Activated CD4-positive, alpha-beta memory T cell treated with anti-CD3 and anti-CD28 coated beads, Interleukin-2, amount 10 ng/mL, durations not matched to agents 7 days and 5 days (primary cell): ENCODE data around the gene GTF3C1. TPM values are rescaled to one million over a fixed set of nuclear protein-coding genes. Genes with fewer than 3 reads are reported as not detected.

ENCODE experiments used
- CTCF ChIA-PET: fragments of 350-600 bp; sonication (Branson Sonifier 250); formaldehyde crosslinking; loops from one replicate; lab custom pipeline; 2021; ENCODE audit warnings: antibody characterized with exemption, inconsistent platforms; lab: Charles Lee
- POLR2A ChIA-PET: fragments of 350-600 bp; sonication (Branson Sonifier 250); formaldehyde crosslinking; loops from one replicate; lab custom pipeline; 2021; ENCODE audit warnings: antibody characterized with exemption; lab: Charles Lee
- DNase-seq: peaks from one replicate; pipeline ENCODE4 v3.0.0-alpha.2; 2020
- H3K27ac Mint-ChIP-seq: one replicate; pipeline ENCODE4 v1.8.0; 2021; ENCODE audit warnings: mild to moderate bottlenecking, mixed read lengths
- H3K27me3 Mint-ChIP-seq: one replicate; pipeline ENCODE4 v1.8.0; 2021; ENCODE audit warnings: mixed read lengths
- H3K36me3 Mint-ChIP-seq: one replicate; pipeline ENCODE4 v1.8.0; 2021; ENCODE audit warnings: low read depth, mixed read lengths
- H3K4me1 Mint-ChIP-seq: one replicate; pipeline ENCODE4 v1.8.0; 2021; ENCODE audit warnings: mixed read lengths
- H3K4me3 Mint-ChIP-seq: one replicate; pipeline ENCODE4 v1.8.0; 2021; ENCODE audit warnings: mild to moderate bottlenecking, mixed read lengths
- H3K9me3 Mint-ChIP-seq: one replicate; pipeline ENCODE4 v1.8.0; 2021; ENCODE audit warnings: mixed read lengths
- total RNA-seq, 2 experiments: library from RNA; stranded (reverse); gene quantifications; one replicate each; pipeline ENCODE4 v1.2.3, GENCODE V29; 2021

The GTF3C1 gene
- total RNA-seq, 2 experiments from 2014 or later = 48.9 to 53.6 TPM

DNA sequence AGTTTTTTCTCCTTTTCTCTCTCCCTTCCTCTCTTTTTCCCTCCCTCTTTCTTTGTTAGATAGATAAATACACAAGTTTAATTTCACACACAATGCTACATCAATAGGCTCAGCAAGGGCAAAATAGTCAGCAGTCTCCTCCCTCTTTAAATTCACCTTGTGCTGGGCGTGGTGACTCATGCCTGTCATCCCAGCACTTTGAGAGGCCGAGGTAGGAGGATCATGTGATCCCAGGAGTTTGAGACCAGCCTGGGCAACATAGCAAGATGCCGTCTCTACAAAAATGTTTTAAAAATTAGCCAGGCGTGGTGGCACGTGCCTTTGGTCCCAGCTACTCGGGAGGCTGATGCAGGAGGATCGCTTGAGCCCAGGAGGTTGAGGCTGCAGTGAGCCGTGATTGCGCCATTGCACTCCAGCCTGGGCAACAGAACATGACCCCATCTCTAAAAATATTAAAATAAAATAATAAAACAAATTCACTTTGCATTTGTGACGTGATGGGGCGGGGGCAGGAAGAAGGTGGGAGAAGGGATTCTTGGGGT, 120.3 kb downstream of the GTF3C1 start:
- H3K27ac Mint-ChIP-seq = no peak overlapping the region
- H3K36me3 Mint-ChIP-seq = peaks cover 55% of the 10 kb centered on the region
- POLR2A ChIA-PET = no interaction called here

DNA sequence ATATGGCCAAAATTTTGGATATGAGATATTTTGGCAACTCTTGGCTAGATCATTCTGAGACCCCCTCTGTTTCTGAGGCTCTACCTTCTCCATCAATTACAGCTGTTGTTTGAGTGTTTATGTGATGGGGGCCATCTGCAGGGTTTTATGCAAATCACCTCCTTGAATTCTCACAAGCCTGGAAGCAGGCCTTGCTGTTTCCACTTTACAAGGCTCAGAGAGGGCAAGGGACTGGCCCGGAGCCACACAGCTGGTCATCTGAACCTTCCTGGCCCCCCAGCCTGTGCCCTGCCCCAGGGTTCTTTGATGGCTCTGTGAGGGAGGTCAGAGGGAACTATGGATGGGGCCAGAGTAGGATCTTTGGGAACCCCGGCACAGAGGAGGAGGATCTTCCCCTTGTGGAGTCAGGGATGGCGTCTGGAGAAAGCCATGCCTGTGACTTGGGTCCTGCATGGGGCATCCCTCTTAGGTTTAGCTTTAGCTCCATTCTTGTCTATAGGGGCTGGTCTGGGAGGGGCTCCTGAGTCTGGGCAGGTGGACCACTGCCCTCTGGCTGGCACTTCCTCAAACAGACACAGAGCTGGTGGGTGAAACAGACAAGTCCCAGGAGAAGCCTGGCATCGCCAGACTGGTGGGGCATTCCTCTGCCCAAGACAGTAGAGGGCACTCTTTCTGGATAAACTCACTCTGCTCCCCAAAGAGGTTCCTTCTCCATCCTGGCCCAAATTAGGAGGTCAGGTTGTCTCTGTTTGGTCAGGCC, 121.5 kb downstream of the GTF3C1 start:
- ChIA-PET POLR2A (interaction anchor here (0.6 to 2.0 kb wide), 5 partner anchors 23 to 224 kb away, joined by 3 to 9 read pairs (median 4); partner anchors contain the start of gene KDM8), CTCF (interaction anchor here (2.5 kb wide), 1 partner anchor 21 kb away, joined by 9 read pairs; no protein-coding TSS in a partner anchor)
- peaks cover 60% of the 10 kb centered on the region for H3K36me3 Mint-ChIP-seq
- H3K27me3 Mint-ChIP-seq = no peaks in the 10 kb centered on the region
- H3K27ac Mint-ChIP-seq = no peak overlapping the region
- H3K4me3 Mint-ChIP-seq = no peak overlapping the region
- H3K9me3 Mint-ChIP-seq = peaks cover 10% of the 10 kb centered on the region
- peak; percentile 15 for DNase-seq
- peaks cover 61% of the 10 kb centered on the region for H3K4me1 Mint-ChIP-seq

More for the DNA sequence above, 120.3 kb downstream of the GTF3C1 start:
- Mint-ChIP-seq H3K27me3 (no peaks in the 10 kb centered on the region), H3K4me1 (peaks cover 52% of the 10 kb centered on the region), H3K4me3 (no peak overlapping the region), H3K9me3 (peaks cover 5% of the 10 kb centered on the region)
- peak; percentile 5 for DNase-seq
- CTCF ChIA-PET = no interaction called here

DNA sequence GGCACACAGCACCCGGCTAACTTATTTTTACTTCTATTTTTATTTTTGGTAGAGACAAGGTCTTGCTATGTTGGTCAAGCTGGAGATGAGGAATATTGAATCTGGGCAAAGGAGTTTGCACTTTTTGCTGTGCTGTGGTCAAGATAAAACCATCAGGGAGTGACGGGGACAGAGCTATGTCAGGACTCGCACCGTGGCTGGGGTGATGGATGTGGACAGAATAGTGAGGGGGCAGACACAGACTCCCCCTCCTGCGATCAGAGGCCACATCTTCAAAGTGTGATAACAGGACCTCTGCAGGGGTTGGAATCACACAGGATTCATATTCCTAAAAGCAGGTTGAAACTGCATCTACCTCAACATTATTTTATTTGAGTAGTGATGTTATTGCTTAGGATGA, 122.2 kb downstream of the GTF3C1 start:
- Mint-ChIP-seq H3K9me3 (peaks cover 12% of the 10 kb centered on the region), H3K27ac (peak overlapping the region; percentile 78), H3K27me3 (no peaks in the 10 kb centered on the region), H3K4me1 (peaks cover 59% of the 10 kb centered on the region), H3K36me3 (peaks cover 61% of the 10 kb centered on the region), H3K4me3 (peak overlapping the region; percentile 57)
- ChIA-PET POLR2A (interaction anchor here (1.0 to 2.0 kb wide), 8 partner anchors 19 to 224 kb away, joined by 3 to 14 read pairs (median 4); partner anchors contain the start of gene KDM8), CTCF (interaction anchor here (1.0 to 2.5 kb wide), 3 partner anchors 19 to 109 kb away, joined by 3 to 9 read pairs (median 3); no protein-coding TSS in a partner anchor)
- peak; percentile 11 for DNase-seq

DNA sequence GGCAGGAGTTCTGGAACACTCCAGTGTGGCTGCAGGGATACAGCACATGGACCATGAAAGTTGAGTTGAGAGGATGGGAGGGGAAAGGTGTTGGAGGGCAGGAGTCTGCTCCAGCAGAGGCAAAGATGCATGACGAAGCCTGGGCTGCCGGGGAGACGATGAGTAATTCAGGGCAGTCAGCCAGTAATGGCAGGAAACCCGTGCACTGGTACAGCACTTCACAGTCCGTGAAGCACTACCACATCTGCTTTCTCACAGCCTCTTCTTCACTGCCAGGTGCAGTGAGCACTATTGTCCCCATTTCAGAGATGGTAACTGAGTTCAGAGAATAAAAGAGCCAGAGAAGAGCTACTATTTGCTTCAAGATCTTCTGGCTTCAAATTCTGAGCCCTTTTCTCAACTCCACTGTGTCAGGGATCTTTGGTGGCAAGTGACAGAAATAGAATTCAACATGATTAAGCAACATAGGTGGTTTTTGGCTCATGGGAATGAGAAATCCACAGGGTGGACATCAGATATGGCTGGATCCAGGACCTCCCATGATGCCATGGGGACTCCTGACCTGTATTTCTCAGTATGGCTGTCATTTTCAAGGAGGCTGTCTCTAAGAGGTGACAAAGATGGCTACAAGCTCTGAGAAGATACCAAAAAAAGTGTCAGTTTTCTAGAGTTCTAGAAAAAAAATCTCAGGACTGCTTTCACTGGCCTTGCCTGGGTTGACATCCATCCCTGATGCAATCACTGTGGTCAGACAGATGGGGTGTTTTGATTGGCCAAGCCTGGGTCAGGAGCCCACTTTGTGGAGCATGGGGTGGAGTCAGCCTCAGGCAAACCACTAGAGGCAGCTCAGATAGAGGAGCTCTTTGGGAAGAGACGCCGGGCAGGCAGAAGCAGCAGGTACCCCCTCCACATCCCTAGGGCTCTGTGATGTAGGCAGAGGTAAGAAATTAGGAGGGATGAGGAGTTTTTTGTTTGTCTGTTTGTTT, 123.0 kb downstream of the GTF3C1 start:
- peaks cover 21% of the 10 kb centered on the region for H3K9me3 Mint-ChIP-seq
- H3K27ac Mint-ChIP-seq = peak overlapping the region; percentile 78
- CTCF ChIA-PET = interaction anchor here (1.0 to 2.5 kb wide), 4 partner anchors 19 to 108 kb away, joined by 3 to 9 read pairs (median 3); partner anchors contain the start of gene IL21R
- POLR2A ChIA-PET = interaction anchor here (1.0 to 2.0 kb wide), 8 partner anchors 20 to 223 kb away, joined by 3 to 14 read pairs (median 4); partner anchors contain the start of gene KDM8
- H3K27me3 Mint-ChIP-seq = no peaks in the 10 kb centered on the region
- H3K36me3 Mint-ChIP-seq = peaks cover 65% of the 10 kb centered on the region
- peak; percentile 84 for DNase-seq
- H3K4me1 Mint-ChIP-seq = peaks cover 59% of the 10 kb centered on the region
- peak overlapping the region; percentile 57 for H3K4me3 Mint-ChIP-seq

DNA sequence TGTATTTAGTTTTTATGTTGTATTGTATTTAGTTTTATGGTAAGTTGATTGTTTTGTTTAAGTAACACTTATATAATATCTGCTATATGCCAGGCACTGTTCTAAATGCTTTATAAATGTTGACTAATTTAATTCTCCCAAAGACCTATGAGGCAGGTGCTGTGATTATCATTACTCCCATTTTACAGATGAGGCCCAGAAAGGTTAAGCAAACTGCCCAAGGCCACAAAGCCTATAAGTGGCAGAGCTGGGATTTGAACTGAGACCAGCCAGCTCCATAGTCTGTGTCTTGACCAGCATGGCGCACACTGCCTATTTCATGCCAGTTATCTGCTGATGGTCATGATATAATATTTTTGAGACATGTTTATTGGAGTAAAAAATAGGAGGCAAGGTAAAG, 123.8 kb downstream of the GTF3C1 start:
- Mint-ChIP-seq H3K27me3 (no peaks in the 10 kb centered on the region), H3K36me3 (peaks cover 67% of the 10 kb centered on the region), H3K27ac (peak overlapping the region; percentile 78), H3K4me1 (peaks cover 59% of the 10 kb centered on the region), H3K4me3 (no peak overlapping the region), H3K9me3 (peaks cover 24% of the 10 kb centered on the region)
- ChIA-PET POLR2A (interaction anchor here (1.3 to 1.8 kb wide), 3 partner anchors 20 to 222 kb away, joined by 4 to 14 read pairs (median 4); partner anchors contain the start of gene KDM8), CTCF (interaction anchor here (1.1 to 2.5 kb wide), 2 partner anchors 18 to 25 kb away, joined by 3 to 9 read pairs; partner anchors contain the start of gene IL21R)
- no peak for DNase-seq

DNA sequence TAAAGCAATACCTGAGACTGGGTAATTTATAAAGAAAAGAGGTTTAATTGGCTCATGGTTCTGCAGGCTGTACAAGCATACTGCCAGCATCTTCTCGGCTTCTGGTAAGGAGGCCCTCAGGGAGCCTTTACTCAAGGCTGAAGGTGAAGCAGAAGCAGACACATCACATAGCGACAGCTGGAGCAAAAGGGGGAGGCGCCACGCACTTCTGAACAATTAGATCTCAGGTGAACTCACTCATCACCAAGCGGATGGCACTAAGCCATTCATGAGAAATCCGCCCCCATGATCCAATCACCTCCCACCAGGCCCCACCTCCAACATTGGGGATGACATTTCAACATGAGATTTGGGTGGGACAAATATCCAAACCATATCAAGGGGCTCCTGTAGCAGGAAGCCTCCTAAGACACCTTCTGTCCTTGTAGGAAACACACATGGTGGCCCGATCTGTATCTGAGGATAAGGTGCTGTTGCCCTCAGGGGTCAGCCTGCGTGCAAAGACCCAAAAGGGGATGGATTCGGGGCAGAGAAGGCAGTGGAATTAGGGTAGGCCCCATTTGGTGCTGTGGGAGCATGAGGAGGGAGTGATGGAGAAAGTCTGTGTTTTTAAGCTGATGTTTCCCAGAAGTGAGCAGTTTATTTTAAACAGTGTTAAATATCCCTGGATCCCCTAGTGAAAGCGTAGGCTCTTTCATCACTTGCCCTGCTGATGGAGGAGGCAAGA, 124.8 kb downstream of the GTF3C1 start:
- no peaks in the 10 kb centered on the region for H3K27me3 Mint-ChIP-seq
- ChIA-PET CTCF (interaction anchor here (0.6 kb wide), 1 partner anchor 315 kb away, joined by 7 read pairs; no protein-coding TSS in a partner anchor), POLR2A (no interaction called here)
- DNase-seq = peak; percentile 14
- H3K4me3 Mint-ChIP-seq = no peak overlapping the region
- H3K9me3 Mint-ChIP-seq = peaks cover 32% of the 10 kb centered on the region
- H3K27ac Mint-ChIP-seq = peak overlapping the region; percentile 57
- peaks cover 53% of the 10 kb centered on the region for H3K4me1 Mint-ChIP-seq
- H3K36me3 Mint-ChIP-seq = peaks cover 71% of the 10 kb centered on the region

DNA sequence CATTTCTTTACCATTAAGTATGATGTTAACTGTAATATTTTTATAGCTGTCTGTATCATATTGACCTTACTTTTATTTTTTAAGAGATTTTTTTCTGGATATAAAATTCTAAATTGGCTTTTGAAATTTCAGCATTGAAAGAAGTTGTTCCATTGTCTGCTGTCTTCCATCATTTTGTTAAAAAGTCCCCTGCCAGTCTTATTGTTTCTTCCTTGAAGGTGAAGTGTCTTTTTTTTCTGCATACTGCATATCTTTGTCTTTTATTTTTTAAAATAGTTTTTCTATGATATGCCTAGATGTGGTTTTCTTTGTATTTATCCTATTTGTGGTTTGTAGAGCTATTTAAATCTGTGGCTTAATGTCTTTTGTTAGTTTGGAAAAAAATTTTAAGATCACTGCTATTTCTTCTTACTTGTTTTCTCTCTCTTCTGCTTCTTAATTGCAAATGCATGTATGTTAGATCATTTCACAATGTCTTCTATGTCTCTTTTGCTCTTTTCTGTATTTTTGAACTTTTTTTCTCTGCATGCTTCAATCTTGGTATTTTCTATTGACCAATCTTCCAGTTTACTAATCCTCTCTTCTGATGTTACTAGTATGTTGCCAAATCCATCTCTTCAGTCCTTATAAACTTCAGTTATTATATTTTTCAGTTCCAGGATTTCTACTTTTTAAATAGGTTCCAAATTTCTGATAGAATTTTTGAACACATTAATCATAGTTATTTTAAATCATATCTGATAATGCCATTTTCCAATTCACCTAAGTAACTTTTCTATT, 127.6 kb downstream of the GTF3C1 start:
- Mint-ChIP-seq H3K27ac (no peak overlapping the region), H3K36me3 (peaks cover 83% of the 10 kb centered on the region), H3K9me3 (peaks cover 35% of the 10 kb centered on the region), H3K4me1 (peaks cover 41% of the 10 kb centered on the region), H3K4me3 (no peak overlapping the region), H3K27me3 (no peaks in the 10 kb centered on the region)
- CTCF ChIA-PET = interaction anchor here (0.7 to 1.5 kb wide), 3 partner anchors 11 to 188 kb away, joined by 3 to 4 read pairs (median 3); no protein-coding TSS in a partner anchor
- POLR2A ChIA-PET = interaction anchor here (1.0 to 1.5 kb wide), 2 partner anchors 15 to 23 kb away, joined by 3 read pairs; no protein-coding TSS in a partner anchor
- DNase-seq = no peak

DNA sequence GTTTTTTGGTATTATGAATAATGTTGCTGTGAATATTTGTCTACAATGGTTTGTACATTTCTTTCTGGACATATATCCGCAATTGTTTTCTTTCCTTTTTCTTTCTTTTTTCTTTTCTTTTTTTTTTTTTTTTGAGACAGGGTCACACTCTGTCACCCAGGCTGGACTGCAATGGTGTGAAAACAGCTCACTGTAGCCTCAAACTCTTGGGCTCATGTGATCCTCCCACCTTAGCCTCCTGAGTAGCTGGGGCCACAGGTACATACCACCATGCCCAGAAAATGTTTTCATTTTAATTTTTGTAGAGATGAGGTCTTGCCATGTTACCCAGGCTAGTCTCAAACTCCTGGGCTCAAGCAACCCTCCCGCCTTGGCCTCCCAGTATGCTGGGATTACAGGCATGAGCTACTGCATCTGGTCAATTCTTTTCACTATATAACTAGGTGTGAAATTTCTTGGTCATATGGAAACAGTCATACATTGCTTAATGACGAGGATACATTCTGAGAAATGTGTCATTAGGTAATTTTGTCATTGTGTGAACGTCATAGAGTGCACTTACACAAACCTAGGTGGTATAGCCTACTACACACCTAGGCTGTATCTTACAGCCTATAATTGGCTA, 132.6 kb downstream of the GTF3C1 start:
- no peaks in the 10 kb centered on the region for H3K27me3 Mint-ChIP-seq
- no peak for DNase-seq
- H3K9me3 Mint-ChIP-seq = peaks cover 33% of the 10 kb centered on the region
- H3K4me3 Mint-ChIP-seq = no peak overlapping the region
- H3K36me3 Mint-ChIP-seq = peaks cover 83% of the 10 kb centered on the region
- no peak overlapping the region for H3K27ac Mint-ChIP-seq
- ChIA-PET POLR2A (no interaction called here), CTCF (no interaction called here)
- peaks cover 32% of the 10 kb centered on the region for H3K4me1 Mint-ChIP-seq

DNA sequence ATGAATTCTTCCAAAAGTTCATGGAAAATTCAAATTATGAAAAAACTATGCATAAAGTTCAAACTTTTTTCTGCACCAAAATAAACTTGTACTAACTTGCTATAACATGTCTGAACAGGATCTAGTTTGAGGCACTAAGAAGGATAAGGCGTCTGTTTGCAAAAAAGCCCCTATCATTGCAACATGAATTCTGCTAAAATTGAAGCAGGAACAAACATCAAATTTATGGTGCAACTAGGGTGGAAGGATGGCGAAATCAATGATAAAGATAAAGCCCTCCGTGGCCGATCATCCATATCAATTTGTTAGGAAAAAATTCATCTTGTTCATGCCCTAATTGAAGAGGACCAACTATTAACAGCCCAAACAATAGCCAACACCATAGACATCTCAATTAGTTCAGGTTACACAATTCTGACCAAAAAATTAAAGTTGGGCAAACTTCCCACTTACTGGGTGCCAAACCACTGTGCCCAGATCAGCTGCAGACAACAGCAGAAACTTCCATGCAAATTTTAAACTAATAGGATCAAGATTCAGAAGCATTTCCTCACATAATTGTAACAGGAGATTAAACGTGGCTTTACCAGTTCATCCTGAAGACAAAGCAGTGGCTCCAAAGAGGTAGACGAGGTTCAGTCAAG, 134.8 kb downstream of the GTF3C1 start:
- DNase-seq = no peak
- ChIA-PET CTCF (no interaction called here), POLR2A (no interaction called here)
- peaks cover 81% of the 10 kb centered on the region for H3K36me3 Mint-ChIP-seq
- H3K27ac Mint-ChIP-seq = no peak overlapping the region
- H3K4me1 Mint-ChIP-seq = peaks cover 49% of the 10 kb centered on the region
- peaks cover 24% of the 10 kb centered on the region for H3K9me3 Mint-ChIP-seq
- no peak overlapping the region for H3K4me3 Mint-ChIP-seq
- no peaks in the 10 kb centered on the region for H3K27me3 Mint-ChIP-seq

DNA sequence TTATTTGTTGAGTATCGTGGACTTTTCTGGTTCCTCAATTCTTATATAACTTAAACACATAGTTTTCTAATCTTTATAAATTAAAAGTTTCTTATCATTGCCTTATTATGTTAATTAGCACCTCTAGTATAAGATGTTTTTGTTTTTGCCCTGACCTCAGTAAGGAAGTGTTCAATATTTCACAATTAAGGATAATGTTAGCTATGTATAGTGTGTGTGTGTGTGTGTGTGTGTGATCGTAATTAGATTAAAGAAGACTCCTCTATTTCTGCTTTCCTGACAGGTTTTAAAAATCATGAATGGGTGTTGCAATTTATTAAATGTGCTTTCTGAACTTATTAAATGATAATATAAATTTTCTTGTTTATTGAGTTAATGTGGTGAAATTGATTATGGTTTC, 135.8 kb downstream of the GTF3C1 start:
- ChIA-PET CTCF (no interaction called here), POLR2A (no interaction called here)
- Mint-ChIP-seq H3K4me3 (no peak overlapping the region), H3K9me3 (peaks cover 21% of the 10 kb centered on the region), H3K27ac (no peak overlapping the region), H3K27me3 (no peaks in the 10 kb centered on the region), H3K4me1 (peaks cover 54% of the 10 kb centered on the region), H3K36me3 (peaks cover 78% of the 10 kb centered on the region)
- DNase-seq = no peak
